ENCODE measurements around the gene MAPK8IP1.

MAPK8IP1 gene

GRCh38 chr11:45948356-45948755 is 62.9 kb downstream of the MAPK8IP1 start:
- DNase-seq (ENCODE audit: extremely low read depth, low read depth): no peak
- TF ChIP-seq CTCF (IDR thresholded peaks at IDR 0.05; ENCODE audit: low read depth, low read length): no peak

- no peak for DNase-seq (ENCODE audit: extremely low read depth, low read depth)
- TF ChIP-seq CTCF (IDR thresholded peaks at IDR 0.05; ENCODE audit: low read depth, low read length): no peak
Observed at GRCh38 chr11:45949992-45950407, 64.5 kb downstream of the MAPK8IP1 start.

Measured in AG09319 (cell line).